WTC11 (cell line): ENCODE data around the gene WDR81. TPM values are rescaled to one million over a fixed set of nuclear protein-coding genes. Genes with fewer than 3 reads are reported as not detected.
A peak's percentile ranks its signal among the peaks of the same experiment; 100 is the strongest.

Experiments
- ATAC-seq: fragments of 200-7000 bp; cut with Tn5 transposase; 2 replicates; pipeline ENCODE4 v1.10.0; 2021; ENCODE audit warnings: mild to moderate bottlenecking, moderate library complexity
- CTCF ChIA-PET: fragments of 300-600 bp; sonication (Branson Sonifier 250); formaldehyde crosslinking; loops from one replicate; lab custom pipeline; 2021; ENCODE audit warnings: antibody characterized with exemption; lab: Charles Lee
- POLR2A ChIA-PET: fragments of 350-600 bp; sonication (Branson Sonifier 250); formaldehyde crosslinking; loops from one replicate; lab custom pipeline; 2021; ENCODE audit warnings: antibody characterized with exemption; lab: Charles Lee
- DNase-seq: peaks from one replicate; pipeline ENCODE4 v3.0.0; 2021; ENCODE audit warnings: low spot score
- H3K27ac Mint-ChIP-seq: 2 replicates; pipeline ENCODE4 v1.8.0; 2021; ENCODE audit warnings: mixed read lengths
- H3K27me3 Mint-ChIP-seq: 2 replicates; pipeline ENCODE4 v1.8.0; 2021; ENCODE audit warnings: low read depth, mild to moderate bottlenecking, moderate library complexity, mixed read lengths
- H3K36me3 Mint-ChIP-seq: 2 replicates; pipeline ENCODE4 v1.8.0; 2021; ENCODE audit warnings: mixed read lengths
- H3K4me1 Mint-ChIP-seq: 2 replicates; pipeline ENCODE4 v1.8.0; 2022; ENCODE audit warnings: mixed read lengths
- H3K4me3 Mint-ChIP-seq: 2 replicates; pipeline ENCODE4 v1.8.0; 2021; ENCODE audit warnings: mild to moderate bottlenecking, moderate library complexity, mixed read lengths
- H3K9me3 Mint-ChIP-seq: 2 replicates; pipeline ENCODE4 v1.8.0; 2021; ENCODE audit warnings: mixed read lengths
- ATF2 ChIP-seq: sonication (generic); formaldehyde crosslinking; IDR thresholded peaks from 2 replicates; pipeline ENCODE4 v1.8.1; 2022; ENCODE audit warnings: low read depth, missing genetic modification reagents, borderline replicate concordance
- ATF3 ChIP-seq: sonication (generic); formaldehyde crosslinking; conservative IDR thresholded peaks from 2 replicates; pipeline ENCODE4 v1.8.1; 2022; ENCODE audit warnings: mild to moderate bottlenecking, missing genetic modification reagents
- ELF4 ChIP-seq: sonication (generic); formaldehyde crosslinking; IDR thresholded peaks from 2 replicates; pipeline ENCODE4 v1.8.1; 2022; ENCODE audit warnings: low read depth, mild to moderate bottlenecking, moderate library complexity, missing genetic modification reagents
- EMX1 ChIP-seq: fragments of 250-450 bp; sonication (Bioruptor Pico); IDR thresholded peaks from 2 replicates; pipeline ENCODE4 v1.8.0; 2021; ENCODE audit warnings: mild to moderate bottlenecking
- ESRRA ChIP-seq: sonication (generic); formaldehyde crosslinking; IDR thresholded peaks from 2 replicates; pipeline ENCODE4 v1.8.1; 2022; ENCODE audit warnings: mild to moderate bottlenecking, missing genetic modification reagents, borderline replicate concordance
- HMGA2 ChIP-seq: fragments of 250-450 bp; sonication (Bioruptor Pico); IDR thresholded peaks from 2 replicates; pipeline ENCODE4 v1.4.0; 2021; ENCODE audit warnings: mild to moderate bottlenecking, moderate library complexity
- IRF1 ChIP-seq: sonication (generic); formaldehyde crosslinking; IDR thresholded peaks from 2 replicates; pipeline ENCODE4 v1.8.0; 2023; ENCODE audit warnings: missing genetic modification reagents
- MAX ChIP-seq: sonication (generic); formaldehyde crosslinking; IDR thresholded peaks from 2 replicates; pipeline ENCODE4 v1.8.0; 2022; ENCODE audit warnings: mild to moderate bottlenecking, missing genetic modification reagents
- MLX ChIP-seq: sonication (generic); formaldehyde crosslinking; IDR thresholded peaks from 2 replicates; pipeline ENCODE4 v1.8.1; 2023; ENCODE audit warnings: mild to moderate bottlenecking, missing genetic modification reagents, moderate library complexity
- NFATC4 ChIP-seq: fragments of 250-450 bp; sonication (Bioruptor Pico); IDR thresholded peaks from 2 replicates; pipeline ENCODE4 v1.9.0; 2021; ENCODE audit warnings: mild to moderate bottlenecking
- PRDM15 ChIP-seq: sonication (generic); formaldehyde crosslinking; IDR thresholded peaks from 2 replicates; pipeline ENCODE4 v1.8.0; 2022; ENCODE audit warnings: missing genetic modification reagents
- RELA ChIP-seq: sonication (generic); formaldehyde crosslinking; IDR thresholded peaks from 2 replicates; pipeline ENCODE4 v1.8.1; 2022; ENCODE audit warnings: missing genetic modification reagents, mild to moderate bottlenecking, borderline replicate concordance
- TEAD4 ChIP-seq: sonication (generic); formaldehyde crosslinking; IDR thresholded peaks from 2 replicates; pipeline ENCODE4 v1.8.0; 2022; ENCODE audit warnings: mild to moderate bottlenecking, missing genetic modification reagents
- ZNF121 ChIP-seq: sonication (generic); formaldehyde crosslinking; IDR thresholded peaks from 2 replicates; pipeline ENCODE4 v1.8.0; 2023; ENCODE audit warnings: missing genetic modification reagents
- ZNF263 ChIP-seq: sonication (generic); formaldehyde crosslinking; IDR thresholded peaks from 2 replicates; pipeline ENCODE4 v1.8.1; 2022; ENCODE audit warnings: low read depth, mild to moderate bottlenecking, moderate library complexity, missing genetic modification reagents
- ZNF396 ChIP-seq: fragments of 250-450 bp; sonication (Bioruptor Pico); IDR thresholded peaks from 2 replicates; pipeline ENCODE4 v1.8.0; 2021; ENCODE audit warnings: mild to moderate bottlenecking, moderate library complexity, borderline replicate concordance
- ZNF416 ChIP-seq: fragments of 250-450 bp; sonication (Bioruptor Pico); IDR thresholded peaks from 2 replicates; pipeline ENCODE4 v1.9.0; 2021; ENCODE audit warnings: mild to moderate bottlenecking, inconsistent platforms
- ZNF532 ChIP-seq: fragments of 250-450 bp; sonication (Bioruptor Pico); IDR thresholded peaks from 2 replicates; pipeline ENCODE4 v1.9.0; 2021; ENCODE audit warnings: mild to moderate bottlenecking, borderline replicate concordance
- ZNF671 ChIP-seq: fragments of 250-450 bp; sonication (Bioruptor Pico); IDR thresholded peaks from 2 replicates; pipeline ENCODE4 v1.8.0; 2021; ENCODE audit warnings: mild to moderate bottlenecking
- total RNA-seq: library from RNA; stranded (reverse); gene quantifications from 3 replicates; pipeline ENCODE4 v1.2.3, GENCODE V29; 2021

Gene WDR81
- total RNA-seq, 1 experiment from 2014 or later: 16.4 TPM

- TF ChIP-seq ZNF416 (CRISPR knock-in tag) (no peak), EMX1 (CRISPR knock-in tag) (no peak), IRF1 (CRISPR knock-in tag) (no peak), MLX (no peak), ATF3 (no peak), ZNF263 (CRISPR knock-in tag) (no peak), ZNF396 (CRISPR knock-in tag) (no peak), ZNF671 (CRISPR knock-in tag) (no peak), NFATC4 (CRISPR knock-in tag) (no peak), RELA (CRISPR knock-in tag) (no peak), ZNF532 (CRISPR knock-in tag) (no peak), ELF4 (CRISPR knock-in tag) (0 out of 2 replicates have a peak, but pooled peaks have one; percentile 59), ATF2 (no peak), MAX (CRISPR knock-in tag) (peak; percentile 54; the same call in 1 of the 2 replicates), ZNF121 (CRISPR knock-in tag) (no peak), TEAD4 (CRISPR knock-in tag) (no peak)
Observed at GRCh38 chr17:1709971-1710806, 14.3 kb upstream of the WDR81 start, which contains the start of gene TLCD2 (continued).

- CTCF ChIA-PET: interaction anchor here (0.8 to 1.8 kb wide), 3 partner anchors 10 to 42 kb away, joined by 3 to 9 read pairs (median 4); partner anchors contain the start of gene WDR81
- peak; percentile 45 for DNase-seq
- TF ChIP-seq HMGA2 (CRISPR knock-in tag) (no peak), PRDM15 (peak; percentile 57; the same call in 1 of the 2 replicates), ESRRA (CRISPR knock-in tag) (no peak)
Observed at GRCh38 chr17:1710807-1711553, 13.5 kb upstream of the WDR81 start.

More at GRCh38 chr17:1710807-1711553, 13.5 kb upstream of the WDR81 start:
- POLR2A ChIA-PET: no interaction called here
- Mint-ChIP-seq H3K9me3 (no peaks in the 10 kb centered on the region), H3K27ac (no peak overlapping the region), H3K36me3 (no peaks in the 10 kb centered on the region), H3K4me1 (peaks cover 15% of the 10 kb centered on the region), H3K27me3 (peaks cover 12% of the 10 kb centered on the region), H3K4me3 (peak overlapping the region; percentile 82)
- ATAC-seq: no peak
